ENCODE results near the gene WNT9B. TPM values are rescaled to one million over a fixed set of nuclear protein-coding genes. Genes with fewer than 3 reads are reported as not detected.

WNT9B gene
- total and polyA plus RNA-seq, 8 donors = 0.12 to 0.32 (median 0.28) TPM; not detected in 3

DNA sequence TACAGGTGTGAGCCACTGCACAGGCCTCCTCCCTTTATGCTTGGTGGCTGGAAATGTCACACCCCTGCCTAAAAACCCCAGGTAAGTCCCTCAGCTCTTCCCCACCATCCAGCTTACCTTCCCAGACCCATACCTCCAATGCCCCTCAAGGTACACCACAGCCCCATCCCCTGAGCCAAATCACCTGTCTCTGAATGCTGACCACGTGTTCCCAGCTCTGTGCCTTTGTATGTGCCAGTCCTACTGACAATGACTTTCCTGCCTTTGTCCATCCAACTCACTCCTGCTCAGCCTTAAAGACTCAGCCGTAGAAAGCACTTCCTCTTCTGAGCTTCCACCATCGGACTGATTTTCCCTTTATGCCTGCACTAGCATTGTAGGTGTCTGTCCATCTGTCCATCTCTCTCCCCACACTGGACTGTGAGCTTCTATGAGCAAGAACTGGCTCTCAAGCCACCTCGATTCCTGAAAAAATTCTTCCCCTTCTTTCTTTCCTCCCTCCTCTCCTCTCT lies 40.9 kb downstream of the WNT9B start:
- no peak for TF ChIP-seq CTCF (IDR thresholded peaks at IDR 0.05)
- H3K4me3 ChIP-seq = no peak overlapping the region
- no peaks in the 10 kb centered on the region for H3K4me1 ChIP-seq
- ATAC-seq (no peak), DNase-seq (no peak), FAIRE-seq (no peak)
- WGBS, 2 donors = 53 to 70% methylated on average over 4 of the region's 4 CpGs
- H3K27ac ChIP-seq = no peak overlapping the region
- no peaks in the 10 kb centered on the region for H3K27me3 ChIP-seq
- H3K36me3 ChIP-seq = no peaks in the 10 kb centered on the region
- intact Hi-C loops (cut with DNase I) = no loop called here
- no peaks in the 10 kb centered on the region for H3K9me3 ChIP-seq

DNA sequence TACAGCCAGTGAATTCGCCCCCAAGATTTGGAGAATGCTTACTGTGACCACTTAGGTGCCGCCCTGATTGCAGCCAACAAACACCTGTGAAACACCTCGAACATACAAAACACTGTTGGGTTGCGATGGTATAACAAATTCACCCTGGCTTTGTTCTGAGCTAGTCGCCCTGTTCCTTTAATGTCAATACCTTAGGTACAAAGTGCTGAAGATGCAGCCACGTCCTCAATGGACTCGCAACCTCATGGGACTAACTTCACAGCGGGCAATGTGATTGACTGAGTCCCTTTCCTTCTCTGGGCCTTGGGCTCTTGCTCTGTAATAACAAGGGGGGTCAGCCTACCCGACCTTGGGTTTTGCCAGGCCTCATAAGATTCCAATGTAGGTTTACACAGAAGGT lies 42.6 kb downstream of the WNT9B start:
- intact Hi-C loops (cut with DNase I) = no loop called here
- Histone ChIP-seq H3K4me3 (no peak overlapping the region), H3K36me3 (no peaks in the 10 kb centered on the region), H3K9me3 (no peaks in the 10 kb centered on the region), H3K4me1 (no peaks in the 10 kb centered on the region), H3K27ac (peak overlapping the region in 2 of 4 donors; percentile 41 to 42), H3K27me3 (no peaks in the 10 kb centered on the region)
- no peak for TF ChIP-seq CTCF (IDR thresholded peaks at IDR 0.05)
- WGBS, 2 donors = 63 to 66% methylated on average over 9 of the region's 9 CpGs
- peak in 1 of 4 donors; percentile 9 for ATAC-seq
- no peak for FAIRE-seq
- DNase-seq = no peak

GRCh38 chr17:46894476-46895151 lies 43.2 kb downstream of the WNT9B start:
- ATAC-seq (peak; percentile 65 to 89 (median 74)), DNase-seq (peak in 3 of 6 donors; percentile 51 to 67 (median 55)), FAIRE-seq (no peak)
- Histone ChIP-seq H3K4me3 (no peak overlapping the region), H3K4me1 (no peaks in the 10 kb centered on the region), H3K36me3 (no peaks in the 10 kb centered on the region), H3K27ac (peak overlapping the region in 3 of 4 donors; percentile 41 to 79 (median 48)), H3K9me3 (no peaks in the 10 kb centered on the region), H3K27me3 (no peaks in the 10 kb centered on the region)
- TF ChIP-seq CTCF (IDR thresholded peaks at IDR 0.05) = no peak
- WGBS, 2 donors = 39 to 52% methylated on average over 29 of the region's 29 CpGs
- intact Hi-C loops (cut with DNase I) = no loop called here

GRCh38 chr17:46895171-46895570 lies 43.8 kb downstream of the WNT9B start:
- H3K27ac ChIP-seq = peak overlapping the region in 3 of 4 donors; percentile 41 to 79 (median 48)
- ATAC-seq = peak in 2 of 4 donors; percentile 17 to 41
- intact Hi-C loops (cut with DNase I) = no loop called here
- no peaks in the 10 kb centered on the region for H3K27me3 ChIP-seq
- no peak overlapping the region for H3K4me3 ChIP-seq
- no peaks in the 10 kb centered on the region for H3K9me3 ChIP-seq
- no peak for DNase-seq
- no peaks in the 10 kb centered on the region for H3K4me1 ChIP-seq
- no peak for FAIRE-seq
- no peak for TF ChIP-seq CTCF (IDR thresholded peaks at IDR 0.05)
- 73 to 75% methylated on average over 9 of the region's 9 CpGs for WGBS, 2 donors
- H3K36me3 ChIP-seq = no peaks in the 10 kb centered on the region

DNA sequence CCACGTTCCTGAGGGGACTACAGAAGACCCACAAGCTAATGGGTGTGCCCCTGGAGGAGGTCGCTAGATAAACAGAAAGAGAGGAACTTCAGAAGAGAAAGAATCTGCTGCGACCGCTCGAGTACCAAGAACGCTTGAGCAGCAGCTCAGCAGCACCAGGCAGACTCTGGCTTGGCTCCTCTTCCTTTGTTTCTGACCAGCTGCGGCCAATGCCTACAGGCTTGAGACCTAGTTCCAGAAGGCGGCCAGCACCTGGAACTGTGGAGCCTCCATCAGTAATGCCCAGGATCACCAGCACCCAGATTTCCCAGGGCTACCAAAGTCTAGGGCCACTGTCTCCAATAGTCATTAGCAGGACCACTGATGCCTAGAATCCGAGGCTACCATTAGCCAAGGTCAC lies 45.6 kb downstream of the WNT9B start:
- H3K27ac ChIP-seq = no peak overlapping the region
- no peaks in the 10 kb centered on the region for H3K27me3 ChIP-seq
- no peak for ATAC-seq
- intact Hi-C loops (cut with DNase I) = no loop called here
- no peak for FAIRE-seq
- no peak for DNase-seq
- TF ChIP-seq CTCF (IDR thresholded peaks at IDR 0.05) = no peak
- no peaks in the 10 kb centered on the region for H3K4me1 ChIP-seq
- H3K4me3 ChIP-seq = no peak overlapping the region
- WGBS, 2 donors = 80 to 81% methylated on average over 9 of the region's 9 CpGs
- no peaks in the 10 kb centered on the region for H3K9me3 ChIP-seq
- H3K36me3 ChIP-seq = no peaks in the 10 kb centered on the region
